HG03575 (cell line): Measurements from ENCODE around the gene NECTIN3.

Source experiments
- ATAC-seq: cut with Tn5 transposase; IDR thresholded peaks from one replicate; pipeline ENCODE4 v1.9.1; 2021; ENCODE audit not compliant: unreplicated experiment, insufficient number of reproducible peaks, low FRiP score; ENCODE audit errors: extremely low read depth

The NECTIN3 gene, protein sequence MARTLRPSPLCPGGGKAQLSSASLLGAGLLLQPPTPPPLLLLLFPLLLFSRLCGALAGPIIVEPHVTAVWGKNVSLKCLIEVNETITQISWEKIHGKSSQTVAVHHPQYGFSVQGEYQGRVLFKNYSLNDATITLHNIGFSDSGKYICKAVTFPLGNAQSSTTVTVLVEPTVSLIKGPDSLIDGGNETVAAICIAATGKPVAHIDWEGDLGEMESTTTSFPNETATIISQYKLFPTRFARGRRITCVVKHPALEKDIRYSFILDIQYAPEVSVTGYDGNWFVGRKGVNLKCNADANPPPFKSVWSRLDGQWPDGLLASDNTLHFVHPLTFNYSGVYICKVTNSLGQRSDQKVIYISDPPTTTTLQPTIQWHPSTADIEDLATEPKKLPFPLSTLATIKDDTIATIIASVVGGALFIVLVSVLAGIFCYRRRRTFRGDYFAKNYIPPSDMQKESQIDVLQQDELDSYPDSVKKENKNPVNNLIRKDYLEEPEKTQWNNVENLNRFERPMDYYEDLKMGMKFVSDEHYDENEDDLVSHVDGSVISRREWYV

DNA sequence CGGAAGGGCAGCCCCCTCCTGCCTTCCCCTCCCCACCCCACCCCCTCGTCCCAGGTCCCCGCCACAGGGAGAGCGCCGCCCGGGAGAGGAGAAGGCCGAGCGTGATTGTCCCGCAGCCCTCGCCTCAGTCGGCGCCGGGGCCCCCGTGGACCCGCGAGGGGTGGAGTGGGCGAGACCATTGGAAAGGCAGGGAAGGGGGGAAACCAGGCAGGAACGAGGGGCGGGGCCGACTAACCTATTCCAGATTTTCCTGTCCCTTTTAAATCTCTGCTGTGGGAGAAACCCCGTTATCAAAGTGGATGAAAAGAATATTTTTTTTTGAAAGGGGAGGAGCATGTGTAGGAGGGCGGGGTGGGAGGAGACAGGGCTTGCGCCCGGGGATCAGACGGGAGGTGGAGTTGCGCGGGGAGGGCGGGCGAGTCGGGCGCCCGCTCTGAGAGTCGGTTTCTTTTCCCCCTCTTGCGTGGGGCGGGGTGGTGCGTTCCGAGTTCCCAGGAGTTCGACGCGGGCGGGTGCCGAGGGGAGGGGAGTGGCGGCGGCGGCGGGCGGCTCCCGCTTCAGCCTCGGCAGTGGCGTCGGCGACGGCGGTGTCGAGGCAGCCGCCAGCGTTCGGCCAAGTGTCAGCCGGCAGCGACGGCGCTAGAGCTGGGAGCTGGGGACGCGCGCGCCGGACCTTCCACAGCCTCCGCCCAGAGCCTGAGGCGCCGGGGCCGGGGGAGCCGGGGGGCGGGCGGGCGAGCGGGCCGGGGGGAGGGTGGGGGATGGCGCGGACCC is at the start of gene NECTIN3:
TSS of gene NECTIN3 (plus strand) at position 560 of the 774 bp plus-strand sequence. CDS start at position 762, 202 bp downstream.
- ATAC-seq, result no peak

DNA sequence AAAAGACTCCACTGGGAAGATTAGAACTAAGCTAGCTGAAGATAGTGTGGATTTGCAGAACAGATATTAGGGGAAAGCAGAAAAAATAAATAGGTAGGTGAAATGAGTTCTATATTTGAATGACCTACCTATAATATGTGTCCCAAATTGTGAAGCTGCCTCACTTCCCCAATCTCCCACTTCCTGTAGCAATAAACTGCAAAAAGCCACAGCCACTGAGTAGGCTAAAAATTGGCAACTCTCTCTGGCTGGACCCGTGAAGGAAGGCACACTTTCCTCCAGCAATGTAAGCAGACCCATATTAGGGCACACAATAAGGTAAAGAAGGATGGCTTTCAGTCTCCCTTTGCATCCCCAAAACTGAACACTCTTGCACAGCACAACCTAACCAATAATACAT is 43.7 kb upstream of the NECTIN3 start:
- no peak for ATAC-seq

DNA sequence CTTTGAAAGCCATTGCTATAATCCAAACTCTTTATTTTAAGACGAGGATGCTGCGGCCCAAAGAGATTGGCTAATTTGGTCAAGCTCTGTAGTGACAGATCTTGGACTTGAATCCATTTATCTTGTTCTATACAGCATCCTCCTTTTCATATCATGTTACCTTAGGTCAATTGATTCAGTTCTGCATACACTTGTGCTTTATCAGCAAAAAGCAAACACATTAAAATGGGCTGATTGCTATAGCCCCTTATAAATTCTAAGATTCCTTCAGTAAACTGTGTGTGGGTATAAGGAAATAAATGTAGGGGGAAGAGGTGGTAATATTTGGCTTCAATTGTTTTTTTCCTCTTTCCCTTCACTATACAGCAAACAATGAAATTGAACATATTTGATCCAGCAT is 40.1 kb upstream of the NECTIN3 start:
- ATAC-seq, result no peak

DNA sequence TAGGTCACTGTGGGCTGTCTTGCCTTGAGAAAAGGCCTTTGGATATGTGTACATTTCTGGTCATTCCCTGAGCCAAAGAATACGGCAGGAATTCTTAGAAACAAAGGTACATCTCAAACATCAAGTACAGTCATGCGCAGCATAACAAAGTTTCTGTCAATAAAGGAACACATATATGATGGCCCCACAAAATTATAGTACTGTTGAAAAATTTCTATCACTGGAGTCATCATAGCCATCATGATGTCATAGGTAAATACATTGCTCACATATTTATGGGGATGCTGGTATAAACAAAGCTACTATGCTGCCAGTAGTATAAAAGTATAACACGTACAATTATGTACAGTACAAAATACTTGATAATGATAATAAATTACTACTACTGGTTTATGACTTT is 38.9 kb upstream of the NECTIN3 start:
- ATAC-seq, result no peak

DNA sequence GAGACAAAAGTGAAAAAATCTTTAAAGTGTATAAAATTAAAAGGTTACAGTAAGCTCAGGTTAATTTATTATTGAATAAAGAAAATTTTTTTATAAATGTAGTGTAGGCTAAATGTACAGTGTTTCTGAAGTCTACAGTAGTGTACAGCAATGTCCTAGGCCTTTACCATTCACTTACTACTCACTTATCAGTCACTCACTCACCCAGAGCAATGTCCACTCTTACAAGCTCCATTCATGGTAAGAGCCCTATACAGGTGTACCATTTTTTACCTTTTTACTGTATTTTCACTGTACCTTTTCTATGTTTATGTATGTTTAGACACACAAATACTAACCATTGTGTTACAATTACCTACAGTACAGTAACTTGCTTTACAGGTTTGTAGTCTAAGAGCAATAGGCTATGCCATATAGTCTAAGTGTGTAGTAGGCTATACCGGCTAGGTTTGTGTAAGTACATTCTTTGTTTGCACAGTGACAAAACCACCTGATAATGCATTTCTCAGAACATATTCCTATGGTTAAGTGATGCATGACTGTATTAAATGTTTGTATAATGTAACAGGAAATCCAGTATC is 38.1 kb upstream of the NECTIN3 start:
- ATAC-seq, result no peak

DNA sequence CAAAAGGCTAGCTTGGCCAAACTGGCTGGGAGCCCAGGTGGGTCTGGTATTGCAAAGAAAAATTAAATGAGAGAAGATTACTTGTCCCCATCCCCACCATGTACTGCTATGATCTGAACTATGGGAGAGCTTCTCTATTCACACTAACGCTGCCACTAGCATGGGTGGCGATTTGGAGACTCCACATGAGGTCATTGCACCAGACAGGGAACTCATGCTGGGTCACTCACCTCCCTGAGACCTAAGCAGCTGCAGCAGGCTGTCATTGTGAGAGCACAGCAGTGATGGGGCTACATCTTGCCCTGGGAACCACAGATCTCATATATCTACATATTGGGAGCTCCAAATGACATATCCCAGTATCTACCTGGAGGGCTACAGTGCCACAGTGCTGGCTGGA is 36.3 kb upstream of the NECTIN3 start:
- no peak for ATAC-seq

DNA sequence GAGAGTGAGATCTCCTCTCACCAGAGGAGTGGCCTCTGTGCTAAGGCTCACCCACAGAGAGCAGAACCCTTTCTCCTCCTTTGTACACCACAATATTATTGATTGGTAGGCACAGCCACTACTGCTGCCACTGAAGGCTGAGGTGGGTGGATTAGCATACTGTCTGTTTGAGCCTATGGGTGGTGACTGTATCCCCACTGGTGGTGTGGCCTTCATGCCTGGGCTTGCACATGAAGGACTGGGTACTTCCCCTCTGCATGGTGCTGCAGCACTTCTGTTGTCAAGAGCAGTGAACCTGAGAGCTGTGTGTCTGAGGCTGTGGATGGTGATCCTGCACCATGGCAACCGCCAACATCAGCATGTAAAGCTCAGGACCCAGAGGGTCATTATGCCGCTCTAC is 35.7 kb upstream of the NECTIN3 start:
- ATAC-seq, result no peak

DNA sequence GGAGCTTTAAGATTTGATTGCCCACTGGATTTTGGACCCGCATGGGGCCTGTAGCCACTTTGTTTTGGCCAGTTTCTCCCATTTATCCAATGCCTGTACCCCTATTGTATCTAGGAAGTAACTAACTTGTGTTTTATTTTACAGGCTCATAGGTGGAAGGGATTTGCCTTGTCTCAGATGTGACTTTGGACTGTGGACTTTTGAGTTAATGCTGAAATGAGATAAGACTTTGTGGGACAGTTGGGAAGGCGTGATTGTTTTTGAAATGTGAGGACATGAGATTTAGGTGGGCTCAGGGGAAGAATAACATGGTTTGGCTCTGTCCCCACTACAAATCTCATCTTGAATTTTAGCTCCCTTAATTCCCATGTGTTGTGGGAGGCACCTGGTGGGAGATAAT is 30.7 kb upstream of the NECTIN3 start:
- no peak for ATAC-seq

DNA sequence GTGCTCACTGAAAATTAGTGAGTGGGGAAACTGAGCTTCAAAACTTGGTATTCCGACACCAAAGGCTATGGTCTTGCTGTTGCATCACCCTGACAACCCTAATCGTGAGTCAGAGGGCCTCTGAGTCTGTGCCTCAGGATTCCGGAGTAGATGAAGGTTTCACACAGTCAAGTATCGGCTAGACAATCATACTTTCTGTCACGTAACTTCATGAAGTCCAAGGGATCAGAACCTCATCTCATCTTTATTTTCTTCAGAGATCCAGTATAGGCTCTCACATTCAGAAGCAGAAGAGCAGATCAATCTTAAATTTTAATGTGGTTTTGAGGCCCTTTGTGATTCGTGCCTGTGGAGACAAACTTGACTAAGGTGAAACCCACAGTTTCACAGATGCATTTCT is 26.1 kb upstream of the NECTIN3 start:
- ATAC-seq, result no peak

DNA sequence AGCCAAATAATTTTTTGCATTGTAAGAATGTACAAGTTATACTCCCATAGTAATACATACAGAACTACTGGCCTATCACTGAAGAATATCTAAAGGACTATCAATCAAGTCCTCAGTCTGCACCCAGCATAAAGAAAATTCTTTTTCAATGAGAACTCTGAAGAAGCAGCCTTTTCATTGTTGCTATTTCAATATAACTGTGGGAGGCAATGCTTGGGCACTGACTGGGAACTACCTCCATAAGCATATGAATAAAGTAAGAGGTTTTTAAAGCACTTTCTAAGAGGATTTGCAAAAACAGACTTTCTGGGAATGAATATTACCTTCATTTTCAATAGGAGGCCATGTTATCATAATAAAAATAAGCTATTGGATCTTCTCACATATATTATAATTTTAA is 24.6 kb upstream of the NECTIN3 start:
- ATAC-seq, result no peak

DNA sequence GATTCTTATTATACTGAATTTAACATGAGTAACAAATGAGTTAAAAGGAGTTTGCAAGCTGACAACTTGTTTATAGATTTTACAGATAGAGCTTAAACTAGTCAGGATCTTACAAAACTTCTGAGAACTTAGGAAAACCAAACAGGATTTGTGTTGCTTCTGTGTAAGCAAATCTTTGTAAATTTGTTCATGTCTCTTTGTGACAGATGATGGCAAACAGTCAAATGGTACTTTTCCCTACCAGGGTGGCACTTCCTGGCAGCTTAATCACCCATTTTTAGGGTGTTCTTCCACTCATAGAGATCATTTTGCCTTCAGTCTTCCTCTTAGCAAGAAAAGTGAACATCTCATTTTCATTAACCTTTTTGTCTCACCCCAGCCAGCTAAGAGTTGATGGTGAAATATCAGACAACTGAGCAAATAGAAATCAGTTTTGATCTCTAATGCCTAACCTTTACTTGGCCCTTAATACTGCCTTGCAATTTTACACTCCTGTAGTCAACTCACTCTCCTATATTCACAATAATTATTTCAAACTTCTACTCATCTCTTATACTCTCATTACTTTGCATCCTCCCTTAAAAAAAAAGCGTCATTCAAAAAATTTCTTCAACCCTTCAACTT is 23.7 kb upstream of the NECTIN3 start:
- no peak for ATAC-seq

DNA sequence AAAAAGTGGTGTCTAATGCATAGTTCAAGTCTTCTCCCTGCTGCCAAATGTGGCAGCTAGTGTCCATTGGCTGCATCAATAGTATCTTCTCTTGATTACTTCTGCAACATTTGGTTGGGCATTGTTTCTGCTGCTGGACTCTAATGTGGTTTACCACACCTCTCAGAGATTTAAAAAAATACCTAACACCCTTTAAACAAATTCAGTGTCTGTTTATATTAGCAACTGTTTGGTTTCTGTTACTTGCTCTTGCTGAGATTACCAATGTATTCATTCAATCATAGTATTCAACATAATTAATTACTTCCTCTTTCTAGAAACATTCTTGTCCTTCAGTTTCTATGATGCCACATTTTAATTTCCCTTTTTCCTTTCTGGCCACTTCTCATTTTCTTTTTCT is 20.3 kb upstream of the NECTIN3 start:
- ATAC-seq, result no peak

DNA sequence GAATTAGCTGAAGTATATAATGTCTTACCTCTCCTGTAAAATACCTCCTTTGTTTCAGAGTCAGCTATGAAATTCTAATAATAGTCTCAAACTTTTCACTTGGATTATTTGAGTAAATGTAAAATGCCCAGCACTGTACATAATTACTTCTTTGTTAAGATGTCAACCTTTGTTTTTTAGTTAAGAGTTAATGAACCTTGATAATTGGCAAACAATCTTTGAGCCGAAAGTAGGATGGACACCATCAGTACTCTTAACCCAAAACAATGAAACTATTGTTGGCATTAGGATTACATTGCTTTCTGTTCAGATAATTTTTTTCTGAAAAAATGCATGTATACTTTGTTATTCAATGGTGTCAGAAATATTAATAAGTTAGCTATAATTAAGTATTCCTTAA is 3.0 kb upstream of the NECTIN3 start:
- ATAC-seq, result no peak

DNA sequence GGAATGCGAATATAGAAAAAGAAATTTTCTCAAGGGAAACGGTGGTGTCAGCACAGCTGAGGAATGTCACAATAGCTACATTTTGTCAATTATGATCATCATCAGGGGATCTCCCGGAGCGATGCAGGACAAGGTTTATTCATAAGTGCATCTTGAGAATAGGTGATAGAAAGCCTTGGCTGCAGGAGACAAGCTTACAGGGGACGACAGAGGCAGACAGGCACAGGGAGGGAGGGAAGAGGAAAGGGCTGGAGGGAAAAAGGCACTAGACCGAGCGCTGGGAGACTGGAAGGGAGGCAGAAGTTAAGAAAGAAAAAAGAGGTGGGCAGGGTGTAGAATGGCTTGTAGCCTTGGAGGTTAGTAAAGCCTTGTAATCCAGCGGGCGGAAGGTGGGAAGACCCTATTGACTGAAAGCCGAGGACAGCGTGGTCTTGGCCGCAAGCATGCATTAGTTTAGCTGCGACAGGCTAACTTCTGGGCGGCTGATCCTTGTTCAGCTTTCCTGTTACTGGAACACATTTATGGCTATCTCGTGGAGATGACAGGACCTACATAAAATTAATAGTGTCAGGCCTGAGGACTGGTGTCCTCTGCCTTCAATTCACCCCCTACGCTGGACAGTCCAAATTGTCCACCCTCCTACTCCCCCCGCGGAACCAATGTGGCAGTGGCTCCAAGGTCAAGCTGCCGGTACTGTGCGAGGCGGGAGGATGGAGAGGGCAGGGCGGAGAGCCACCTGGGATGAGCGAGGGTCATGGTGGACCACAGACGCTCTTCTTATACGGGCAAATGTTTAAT is 1.4 kb upstream of the NECTIN3 start:
- no peak for ATAC-seq

DNA sequence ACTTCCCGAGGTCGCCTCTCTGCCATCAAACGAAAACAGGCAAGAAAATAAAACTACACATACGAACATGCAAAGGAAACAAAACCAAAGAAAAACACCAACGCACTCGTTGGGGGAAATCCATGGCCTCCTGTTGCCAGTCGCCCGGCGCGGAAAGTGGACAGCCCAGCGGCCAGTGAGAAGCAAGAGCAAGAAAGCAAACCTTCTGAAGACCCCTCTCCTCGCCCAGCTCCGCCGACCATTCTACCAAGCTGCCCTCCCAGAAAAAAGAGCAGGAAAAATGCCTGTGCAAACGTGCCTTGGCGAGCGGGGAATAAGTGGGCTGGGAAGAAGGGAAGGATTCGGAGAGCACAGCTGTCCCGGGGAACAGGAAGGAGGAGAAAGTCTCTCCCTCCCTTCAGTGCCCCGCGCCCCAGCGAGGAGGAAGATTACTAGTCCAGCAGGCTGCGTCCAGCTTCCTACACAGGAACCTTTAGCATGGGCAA is 802 bp upstream of the NECTIN3 start:
- ATAC-seq, result no peak

DNA sequence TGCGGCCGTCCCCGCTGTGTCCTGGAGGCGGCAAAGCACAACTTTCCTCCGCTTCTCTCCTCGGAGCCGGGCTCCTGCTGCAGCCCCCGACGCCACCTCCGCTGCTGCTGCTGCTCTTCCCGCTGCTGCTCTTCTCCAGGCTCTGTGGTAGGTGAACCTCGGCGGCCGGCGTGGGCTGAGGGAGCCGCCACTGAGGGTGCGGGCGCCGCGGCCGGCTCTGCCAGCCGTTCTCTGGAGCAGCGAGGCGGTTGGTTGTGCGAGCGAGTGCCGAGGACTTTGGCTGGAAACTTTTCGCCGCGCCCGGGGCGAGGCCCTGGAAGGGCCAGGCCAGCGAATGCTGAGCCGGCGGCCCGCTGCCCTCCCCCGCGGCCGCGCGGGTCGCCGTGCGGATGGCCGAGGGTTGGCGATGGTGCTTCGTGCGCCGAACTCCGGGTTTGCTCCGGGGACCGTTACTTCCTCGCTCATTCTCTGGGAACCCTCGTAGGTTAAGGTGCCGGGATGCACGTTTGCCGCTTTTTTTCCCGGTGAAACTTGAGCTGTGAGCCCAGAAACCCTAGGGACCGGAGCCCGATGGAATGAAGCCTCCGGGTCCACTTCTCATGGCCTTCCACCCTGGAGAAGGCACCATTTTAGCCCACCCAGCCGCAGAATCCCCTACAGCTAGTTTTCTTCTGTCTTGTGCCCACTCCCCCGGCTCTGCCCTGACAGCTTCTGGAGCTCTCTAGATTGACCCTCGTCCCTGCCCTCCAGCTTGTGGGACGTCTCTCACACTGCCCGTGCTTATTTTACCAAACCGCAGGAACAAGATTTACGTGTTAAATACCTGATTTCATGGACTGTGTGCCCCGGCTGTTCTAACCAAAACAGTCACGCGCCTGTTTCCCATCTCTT is 660 bp downstream of the NECTIN3 start:
- no peak for ATAC-seq

DNA sequence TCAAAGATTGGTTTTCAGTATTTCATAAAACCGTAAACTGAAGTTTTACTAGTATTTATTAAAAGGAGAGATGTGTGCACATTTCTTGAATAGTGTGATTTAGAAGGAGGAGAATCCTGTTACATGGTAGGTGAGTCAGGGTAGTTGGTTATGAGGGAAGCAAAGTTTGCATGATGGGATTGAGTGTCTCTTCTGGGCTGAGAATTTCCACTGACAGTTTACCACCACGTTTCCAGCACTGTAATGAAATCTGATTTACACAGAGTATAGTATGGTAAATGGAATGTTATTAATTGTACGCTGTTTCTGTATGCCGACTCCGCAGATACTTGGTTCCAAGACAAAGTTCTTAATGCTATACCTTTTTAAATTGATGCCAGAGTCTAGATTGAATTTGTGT is 1.6 kb downstream of the NECTIN3 start:
- ATAC-seq, result no peak

DNA sequence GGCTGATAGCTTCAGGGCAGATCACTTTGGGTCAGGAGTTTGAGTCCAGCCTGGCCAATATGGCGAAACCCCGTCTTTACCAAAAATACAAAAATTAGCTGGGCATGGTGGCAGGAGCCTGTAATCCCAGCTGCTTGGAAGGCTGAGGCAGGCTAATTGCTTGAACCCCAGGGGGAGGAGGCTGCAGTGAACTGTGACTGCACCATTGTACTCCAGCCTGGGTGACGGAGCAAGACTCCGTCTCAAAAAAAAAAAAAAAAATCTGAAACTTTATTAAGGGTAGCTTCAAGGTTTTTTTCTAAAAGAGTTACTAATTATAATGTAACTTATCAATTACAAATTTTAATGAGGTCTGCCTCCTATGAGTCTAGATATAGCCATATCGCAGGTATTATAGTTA is 5.1 kb downstream of the NECTIN3 start:
- ATAC-seq, result no peak
